NCI-H2196 treated with DMSO at 0.1 percent for 48 hours (cell line): ENCODE measurements around the gene FBXO11.
"Not testable (repeated sequence)": the region's sequence is repeated elsewhere in the genome, so short reads cannot be mapped to it uniquely, and the experiment has no call there.

Experiments used
- DNase-seq: peaks from one replicate; lab custom pipeline; 2025; ENCODE audit not compliant: unreplicated experiment; lab: John Stamatoyannopoulos, UW

The FBXO11 gene

GRCh38 chr2:47906157-47907038 is at the start of gene FBXO11:
TSS of gene FBXO11 (minus strand) at chr2:47906498. CDS start at chr2:47905720, 778 bp downstream.
- peak; percentile 94 for DNase-seq

DNA sequence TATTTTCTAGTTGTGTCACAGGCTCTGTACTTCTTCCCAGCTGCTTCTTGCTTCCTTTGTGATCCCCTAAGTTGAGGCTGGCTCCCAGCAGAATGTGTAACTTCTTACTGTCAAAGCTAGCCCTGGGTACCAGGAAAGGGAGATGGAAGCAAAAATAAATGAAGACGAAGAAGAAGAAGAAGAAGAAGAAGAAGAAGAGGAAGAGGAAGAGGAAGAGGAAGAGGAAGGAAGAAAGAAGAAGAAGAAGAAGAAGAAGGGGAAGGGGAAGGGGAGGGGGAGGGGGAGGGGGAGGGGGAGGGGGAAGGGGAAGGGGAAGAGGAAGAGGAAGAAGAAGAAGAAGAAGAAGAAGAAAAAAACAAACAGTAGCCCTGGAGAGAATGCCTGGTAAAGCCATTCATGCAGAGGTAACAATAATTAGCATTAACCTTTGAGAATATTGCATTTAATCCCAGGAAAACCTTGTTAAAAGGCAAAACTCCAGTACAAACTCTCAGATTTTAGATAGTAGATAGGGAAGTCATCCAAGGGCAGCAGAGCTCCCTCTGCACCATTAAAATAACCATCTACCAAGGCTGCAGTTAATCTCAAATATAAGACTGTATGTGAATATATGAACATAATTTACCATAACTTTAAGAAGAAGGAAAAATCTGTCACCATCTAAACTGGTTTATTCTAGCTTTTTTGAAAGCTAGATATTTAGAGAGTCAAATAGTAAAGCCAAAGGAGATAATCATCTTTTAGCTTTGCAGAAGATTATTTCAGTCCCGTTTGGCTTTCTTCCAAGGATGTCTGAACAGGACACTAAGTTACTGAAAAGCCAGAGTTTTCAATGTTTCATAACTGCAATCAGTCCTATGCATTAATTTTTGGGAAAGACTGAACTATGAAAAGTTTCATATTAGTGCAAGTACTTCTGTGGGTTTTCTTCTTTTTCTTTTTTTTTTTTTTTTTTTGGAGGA is 44.3 kb upstream of the FBXO11 start:
- DNase-seq = no peak

DNA sequence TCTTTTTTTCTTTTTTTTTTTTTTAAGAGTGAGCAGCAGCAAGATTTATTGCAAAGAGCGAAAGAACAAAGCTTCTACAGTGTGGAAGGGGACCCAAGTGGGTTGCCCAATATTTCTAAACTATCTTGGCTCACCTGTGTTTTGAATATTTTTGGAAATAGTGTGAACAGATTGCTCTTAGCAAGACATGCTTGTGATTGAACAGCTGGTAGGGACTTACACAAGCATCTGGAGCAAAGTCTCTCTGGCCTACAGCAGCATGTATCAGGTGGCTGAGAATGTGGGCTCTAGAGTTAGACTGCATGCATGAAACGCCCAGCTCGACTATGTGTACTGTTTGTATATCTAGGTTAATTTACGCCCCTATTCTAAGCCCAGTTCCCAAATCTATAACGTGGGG is 40.3 kb upstream of the FBXO11 start:
- DNase-seq = no peak

DNA sequence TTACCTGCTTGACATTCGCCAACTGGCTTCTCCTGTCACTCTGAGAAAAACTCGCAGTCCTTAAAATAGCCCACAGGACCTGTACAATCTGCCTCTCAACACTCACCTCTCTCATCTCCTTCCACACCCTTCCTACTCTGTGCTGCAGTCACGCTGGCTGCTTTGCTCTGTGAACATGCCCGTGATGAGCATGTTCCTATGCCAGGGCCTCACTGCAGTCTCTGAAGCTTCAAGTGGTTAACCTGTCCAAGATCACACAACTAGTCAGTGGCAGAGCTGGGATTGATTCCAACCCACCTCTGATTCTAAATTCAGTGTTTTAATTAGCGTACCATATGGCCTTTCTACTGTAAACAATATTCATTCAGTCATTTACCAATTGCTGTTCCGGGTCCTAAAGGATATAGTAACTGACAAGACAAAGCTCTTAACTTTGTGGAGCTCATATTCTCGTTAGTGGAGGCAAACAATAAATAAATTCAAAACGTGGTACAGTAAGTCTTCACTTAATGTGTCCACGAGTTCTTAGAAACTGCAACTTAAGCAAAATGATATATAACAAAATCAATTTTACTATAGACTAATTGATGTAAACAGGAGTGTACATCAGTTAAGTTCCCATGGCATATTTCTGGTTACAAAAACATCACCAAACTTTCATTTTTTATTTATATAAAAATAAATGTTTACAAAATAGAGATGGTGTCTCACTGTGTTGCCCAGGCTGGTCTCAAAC is 38.9 kb upstream of the FBXO11 start:
- no peak for DNase-seq

DNA sequence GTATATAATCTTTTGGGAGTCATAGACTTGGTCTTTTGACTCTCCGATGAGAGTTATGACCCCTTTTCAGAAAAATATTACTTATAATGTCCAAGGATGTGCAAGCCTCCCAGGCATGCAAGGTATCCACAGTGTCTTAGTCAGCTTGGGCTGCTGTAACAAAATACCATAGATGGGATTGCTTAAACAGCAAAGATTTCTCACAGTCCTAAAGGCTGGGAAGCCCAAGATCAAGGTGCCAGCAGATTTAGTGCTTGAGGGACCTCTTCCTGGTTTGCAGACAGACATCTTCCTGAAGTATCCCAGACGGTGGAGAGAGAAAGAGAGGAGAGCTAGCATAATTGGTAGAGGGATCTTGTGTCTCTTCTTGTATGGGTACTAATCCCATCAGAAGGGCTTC is 35.6 kb upstream of the FBXO11 start:
- no peak for DNase-seq

DNA sequence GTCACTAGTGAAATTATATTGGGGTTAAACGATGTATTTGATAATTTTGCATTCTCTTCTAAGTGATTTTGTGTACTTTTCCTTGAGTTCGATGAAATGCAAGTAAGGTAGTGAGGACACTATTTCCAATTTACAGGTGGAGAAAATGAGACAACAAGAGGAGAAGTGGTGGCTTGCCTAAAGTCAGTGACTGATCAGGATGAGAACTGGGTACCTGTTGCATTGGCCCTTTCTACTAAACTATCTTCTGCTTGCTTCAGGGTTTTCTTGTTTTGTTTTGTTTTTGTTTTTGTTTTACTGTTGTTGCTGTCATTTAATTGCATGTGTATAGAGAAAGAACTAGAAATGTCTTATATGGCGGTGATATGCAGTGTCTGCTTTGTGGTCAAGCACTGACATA is 31.4 kb upstream of the FBXO11 start:
- DNase-seq = no peak

DNA sequence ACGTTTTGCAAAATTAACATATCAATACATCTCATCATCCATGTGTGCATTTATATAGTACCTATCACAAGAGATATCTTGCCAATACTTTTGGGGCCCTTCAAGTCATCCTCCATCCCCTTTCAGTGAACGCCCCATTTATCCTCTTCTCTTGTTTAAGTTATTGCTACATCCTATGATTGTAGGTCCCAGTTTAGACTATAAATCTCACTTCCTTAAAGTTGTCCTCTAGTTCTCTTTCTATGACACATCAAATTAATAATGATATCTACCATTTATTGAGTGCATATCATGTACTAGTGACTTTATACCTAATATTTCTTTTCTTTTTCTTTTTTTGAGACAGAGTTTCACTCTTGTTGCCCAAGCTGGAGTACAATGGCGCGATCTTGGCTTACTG is 28.8 kb upstream of the FBXO11 start:
- no peak for DNase-seq

DNA sequence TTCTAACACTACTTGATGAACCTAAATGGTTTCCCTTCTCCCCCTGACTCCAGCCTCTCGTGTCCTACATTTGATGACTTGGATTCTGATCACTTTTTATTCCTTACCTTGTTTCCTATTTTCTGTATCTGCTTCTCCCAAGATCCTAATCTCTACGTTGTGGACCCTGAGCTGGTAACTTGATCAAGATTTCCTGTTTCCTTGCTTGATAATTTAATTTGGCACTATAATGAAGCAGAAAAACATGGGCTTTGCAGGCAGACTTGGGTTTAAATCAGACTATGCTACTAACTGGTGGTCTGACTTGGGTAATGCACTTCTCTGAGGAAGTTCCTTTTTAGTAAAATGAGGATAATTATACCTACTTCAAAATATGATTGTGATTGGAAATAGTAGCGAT is 11.7 kb upstream of the FBXO11 start:
- no peak for DNase-seq

GRCh38 chr2:47917276-47917961 is 11.1 kb upstream of the FBXO11 start:
- no peak for DNase-seq

GRCh38 chr2:47916412-47916811 is 10.1 kb upstream of the FBXO11 start:
- DNase-seq = no peak

DNA sequence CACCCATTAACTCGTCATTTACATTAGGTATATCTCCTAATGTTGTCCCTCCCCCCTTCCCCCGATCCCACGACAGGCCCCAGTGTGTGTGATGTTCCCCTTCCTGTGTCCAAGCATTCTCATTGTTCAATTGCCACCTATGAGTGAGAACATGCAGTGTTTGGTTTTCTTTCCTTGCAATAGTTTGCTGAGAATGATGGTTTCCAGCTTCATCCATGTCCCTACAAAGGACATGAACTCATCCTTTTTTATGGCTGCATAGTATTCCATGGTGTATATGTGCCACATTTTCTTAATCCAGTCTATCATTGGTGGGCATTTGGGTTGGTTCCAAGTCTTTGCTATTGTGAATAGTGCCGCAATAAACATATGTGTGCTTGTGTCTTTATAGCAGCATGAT is 4.4 kb upstream of the FBXO11 start:
- not testable (repeated sequence) for DNase-seq

GRCh38 chr2:47908682-47909081 is 2.4 kb upstream of the FBXO11 start:
- no peak for DNase-seq

- DNase-seq = no peak
Measured at GRCh38 chr2:47907039-47907781, 912 bp upstream of the FBXO11 start.

GRCh38 chr2:47905386-47906156 is 727 bp downstream of the FBXO11 start:
- DNase-seq = no peak

DNA sequence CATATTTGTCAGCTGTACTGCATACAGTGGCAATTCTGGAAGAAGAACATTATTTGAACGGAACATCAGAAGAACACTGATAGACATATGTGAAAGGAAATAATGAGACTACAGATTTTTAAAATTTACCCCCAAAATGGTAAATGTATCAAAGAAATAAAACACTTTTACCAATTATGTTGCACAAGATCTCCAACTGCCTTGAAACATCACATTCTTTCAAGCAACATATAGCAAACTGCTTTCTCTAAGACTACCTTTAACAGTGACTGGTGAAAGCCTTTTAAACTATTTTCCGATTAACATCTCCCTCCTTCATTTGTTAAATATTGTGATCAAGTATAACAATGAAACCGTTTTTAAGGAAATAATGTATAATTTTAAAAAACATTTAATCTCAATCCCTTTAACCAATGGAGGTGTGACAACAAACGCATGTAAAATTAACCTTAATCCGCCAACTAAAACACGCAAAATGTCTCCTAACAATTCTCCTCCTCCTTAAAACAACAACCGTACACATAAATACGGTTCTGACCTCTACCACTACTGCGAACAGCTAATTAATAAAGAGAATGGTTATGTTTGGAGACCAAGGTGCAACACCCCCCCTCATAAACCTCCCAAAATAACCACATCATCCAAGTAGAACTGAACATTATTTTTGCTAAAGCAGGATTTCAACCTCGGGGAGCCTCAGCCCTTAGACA is 2.4 kb downstream of the FBXO11 start:
- DNase-seq = no peak

- not testable (repeated sequence) for DNase-seq
Measured at GRCh38 chr2:47901892-47902291, 4.4 kb downstream of the FBXO11 start.

GRCh38 chr2:47900857-47901256 is 5.4 kb downstream of the FBXO11 start:
- no peak for DNase-seq
